Progenitor cell of endocrine pancreas (in vitro differentiated cells): ENCODE results near the gene DNAJC22. TPM values are rescaled to one million over a fixed set of nuclear protein-coding genes. Genes with fewer than 3 reads are reported as not detected.

ENCODE experiments used
- DNase-seq: peaks from one replicate; pipeline ENCODE4 v3.0.0; 2021; ENCODE audit warnings: low spot score; ENCODE audit not compliant: unreplicated experiment
- H3K27ac Mint-ChIP-seq: 2 replicates; pipeline ENCODE4 v1.8.0; 2021; ENCODE audit warnings: mild to moderate bottlenecking, moderate library complexity, mixed read lengths
- H3K27me3 Mint-ChIP-seq: 2 replicates; pipeline ENCODE4 v1.8.0; 2021; ENCODE audit warnings: mixed read lengths
- H3K36me3 Mint-ChIP-seq: 2 replicates; pipeline ENCODE4 v1.8.0; 2022; ENCODE audit warnings: mixed read lengths; ENCODE audit not compliant: insufficient read depth
- H3K4me1 Mint-ChIP-seq: 2 replicates; pipeline ENCODE4 v1.8.0; 2021; ENCODE audit warnings: low read depth, mixed read lengths
- H3K4me3 Mint-ChIP-seq: 2 replicates; pipeline ENCODE4 v1.8.0; 2021; ENCODE audit warnings: low read depth, mild to moderate bottlenecking, moderate library complexity, mixed read lengths
- H3K9me3 Mint-ChIP-seq: 2 replicates; pipeline ENCODE4 v1.8.0; 2021; ENCODE audit warnings: low read depth, mixed read lengths
- CTCF ChIP-seq: fragments of 200-600 bp; sonication (generic); IDR thresholded peaks from one replicate; pipeline ENCODE4 v1.5.0; 2021; ENCODE audit warnings: antibody characterized with exemption, mild to moderate bottlenecking; ENCODE audit not compliant: unreplicated experiment
- total RNA-seq: library from RNA; stranded (reverse); gene quantifications from 2 replicates; pipeline ENCODE4 v1.2.1, GENCODE V29; 2021

DNAJC22 gene
- total RNA-seq, 1 donor from 2014 or later = 38.7 TPM

DNA sequence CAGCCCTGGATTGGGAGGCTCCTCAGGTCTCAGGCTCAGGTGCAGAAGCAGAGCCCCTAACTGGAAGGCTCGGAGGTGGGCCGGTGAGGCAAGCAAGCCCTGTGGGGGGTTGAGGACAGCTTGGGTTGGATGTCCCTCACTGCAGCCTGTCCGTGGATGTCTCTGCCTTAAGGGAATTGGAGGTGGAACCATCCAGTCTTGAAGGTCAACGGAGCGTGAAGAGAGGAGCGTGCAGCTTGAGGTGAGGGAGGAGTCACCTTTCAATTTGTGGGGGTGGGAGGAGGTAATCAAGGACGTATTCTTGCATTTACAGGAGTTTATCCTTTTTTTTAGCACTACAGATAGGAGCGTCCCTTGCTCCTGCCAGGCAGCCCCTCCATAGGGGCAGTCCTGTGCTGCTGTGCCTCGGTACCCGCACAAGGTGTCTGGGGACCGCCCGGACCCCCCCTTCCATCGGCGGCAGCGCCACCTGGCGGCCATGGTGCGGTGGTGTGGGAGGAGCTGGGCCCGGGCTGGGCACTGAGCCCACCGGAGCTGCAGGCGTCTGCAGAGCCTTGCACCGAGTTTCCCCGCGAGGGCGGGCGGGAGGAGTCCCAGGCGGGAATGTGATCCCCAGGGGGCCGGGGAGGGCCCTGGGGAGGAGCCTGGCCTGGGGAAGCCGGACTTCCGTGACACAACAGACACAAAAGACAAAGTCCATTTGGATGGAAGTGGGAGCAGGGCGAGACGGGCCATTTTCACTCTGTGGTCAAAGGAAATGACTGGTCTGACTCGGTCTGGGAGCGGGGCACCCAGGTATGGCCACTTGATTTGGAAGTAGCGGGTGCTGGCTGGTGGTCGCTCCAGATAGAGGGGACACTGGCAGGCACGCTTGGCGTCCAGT is 864 bp downstream of the DNAJC22 start:
- Mint-ChIP-seq H3K36me3 (peaks cover 6% of the 10 kb centered on the region), H3K4me1 (peaks cover 33% of the 10 kb centered on the region), H3K27ac (peak overlapping the region; percentile 83), H3K27me3 (peaks cover 6% of the 10 kb centered on the region), H3K9me3 (no peaks in the 10 kb centered on the region), H3K4me3 (peak overlapping the region; percentile 80)
- peak; percentile 94 for DNase-seq
- peak; percentile 99 for TF ChIP-seq CTCF

DNA sequence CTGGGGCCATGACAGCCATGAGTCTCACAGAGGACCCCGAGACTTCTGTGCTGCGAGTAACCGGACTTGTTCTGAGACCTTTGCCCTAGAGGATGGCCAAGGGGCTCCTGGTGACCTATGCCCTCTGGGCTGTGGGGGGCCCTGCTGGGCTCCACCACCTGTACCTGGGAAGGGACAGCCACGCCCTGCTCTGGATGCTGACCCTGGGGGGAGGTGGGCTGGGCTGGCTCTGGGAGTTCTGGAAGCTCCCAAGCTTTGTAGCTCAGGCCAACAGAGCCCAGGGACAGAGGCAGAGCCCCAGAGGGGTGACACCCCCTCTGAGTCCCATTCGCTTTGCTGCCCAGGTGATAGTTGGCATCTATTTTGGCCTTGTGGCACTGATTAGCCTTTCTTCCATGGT is 2.1 kb downstream of the DNAJC22 start:
- H3K4me1 Mint-ChIP-seq = peaks cover 27% of the 10 kb centered on the region
- no peak for DNase-seq
- H3K9me3 Mint-ChIP-seq = no peaks in the 10 kb centered on the region
- no peaks in the 10 kb centered on the region for H3K27me3 Mint-ChIP-seq
- H3K36me3 Mint-ChIP-seq = peaks cover 9% of the 10 kb centered on the region
- no peak for TF ChIP-seq CTCF
- peak overlapping the region; percentile 80 for H3K4me3 Mint-ChIP-seq
- no peak overlapping the region for H3K27ac Mint-ChIP-seq

DNA sequence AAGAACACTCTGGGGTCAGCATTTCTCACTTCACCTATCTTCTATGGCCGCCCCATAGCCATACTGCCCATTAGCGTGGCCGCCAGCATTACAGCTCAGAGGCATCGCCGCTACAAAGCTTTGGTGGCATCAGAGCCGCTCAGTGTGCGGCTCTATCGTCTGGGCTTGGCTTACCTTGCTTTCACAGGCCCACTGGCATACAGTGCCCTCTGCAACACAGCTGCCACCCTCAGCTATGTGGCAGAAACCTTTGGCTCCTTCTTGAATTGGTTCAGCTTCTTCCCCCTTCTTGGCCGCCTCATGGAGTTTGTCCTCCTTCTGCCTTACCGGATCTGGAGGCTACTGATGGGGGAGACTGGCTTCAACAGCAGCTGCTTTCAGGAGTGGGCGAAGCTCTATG is 2.6 kb downstream of the DNAJC22 start:
- no peak for DNase-seq
- H3K27ac Mint-ChIP-seq = no peak overlapping the region
- H3K27me3 Mint-ChIP-seq = no peaks in the 10 kb centered on the region
- no peaks in the 10 kb centered on the region for H3K9me3 Mint-ChIP-seq
- peak overlapping the region; percentile 52 for H3K4me3 Mint-ChIP-seq
- peaks cover 27% of the 10 kb centered on the region for H3K4me1 Mint-ChIP-seq
- H3K36me3 Mint-ChIP-seq = peaks cover 9% of the 10 kb centered on the region
- no peak for TF ChIP-seq CTCF

DNA sequence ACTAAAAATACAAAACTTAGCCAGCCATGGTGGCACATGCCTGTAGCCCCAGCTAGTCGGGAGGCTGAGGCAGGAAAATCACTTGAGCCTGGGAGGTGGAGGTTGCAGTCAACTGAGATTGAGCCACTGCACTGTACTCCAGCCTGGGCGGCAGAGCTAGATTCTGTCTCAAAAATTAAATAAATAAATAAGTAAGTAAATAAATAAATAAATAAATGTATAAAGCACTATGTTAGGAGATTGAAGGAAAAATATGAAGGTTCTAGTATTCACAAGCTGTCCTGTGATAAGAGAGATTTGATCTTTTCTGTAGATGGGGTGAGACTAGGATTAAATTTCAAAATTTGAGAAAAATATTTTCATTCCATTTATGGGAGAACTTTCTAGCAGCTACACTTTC is 5.7 kb downstream of the DNAJC22 start:
- peaks cover 9% of the 10 kb centered on the region for H3K36me3 Mint-ChIP-seq
- no peaks in the 10 kb centered on the region for H3K9me3 Mint-ChIP-seq
- H3K27me3 Mint-ChIP-seq = no peaks in the 10 kb centered on the region
- no peak overlapping the region for H3K4me3 Mint-ChIP-seq
- H3K27ac Mint-ChIP-seq = no peak overlapping the region
- no peak for DNase-seq
- no peak for TF ChIP-seq CTCF
- peaks cover 16% of the 10 kb centered on the region for H3K4me1 Mint-ChIP-seq

- Mint-ChIP-seq H3K36me3 (peaks cover 7% of the 10 kb centered on the region), H3K27me3 (no peaks in the 10 kb centered on the region), H3K27ac (no peak overlapping the region), H3K4me1 (peaks cover 10% of the 10 kb centered on the region), H3K4me3 (no peak overlapping the region), H3K9me3 (no peaks in the 10 kb centered on the region)
- no peak for DNase-seq
- no peak for TF ChIP-seq CTCF
Measured at GRCh38 chr12:49355913-49356312, 9.2 kb downstream of the DNAJC22 start.
